Upper lobe of left lung (tissue), 4 donors: ENCODE measurements around the gene METTL18.

Experiments used
- EP300 ChIP-seq, 4 donors: sonication (generic); formaldehyde crosslinking; IDR thresholded peaks; one replicate each; pipeline ENCODE4 v1.5.1; 2017; ENCODE audit warnings: antibody characterized with exemption in 4 of 4, control low read depth in 2 of 4
- POLR2A ChIP-seq, 4 donors: fragments of 450-650 bp; IDR thresholded peaks; one replicate each; pipeline ENCODE4 v1.5.1; 2016 to 2017; ENCODE audit warnings: antibody characterized with exemption in 4 of 4, mild to moderate bottlenecking in 2 of 4
- POLR2AphosphoS5 ChIP-seq, 2 donors: sonication (generic); formaldehyde crosslinking; IDR thresholded peaks; one replicate each; pipeline ENCODE4 v1.5.1; 2017; ENCODE audit warnings: antibody characterized with exemption in 2 of 2
- TF ChIP-seq, protein P1 (sequence below), 6 experiments: fragments of 450-650 bp in 4 of 6; fragments of 200-600 bp in 2 of 6; sonication (generic) in 2 of 6; IDR thresholded peaks; one replicate each; pipeline ENCODE4 v1.5.1; 2016 to 2019; ENCODE audit warnings: antibody characterized with exemption in 6 of 6

DNA sequence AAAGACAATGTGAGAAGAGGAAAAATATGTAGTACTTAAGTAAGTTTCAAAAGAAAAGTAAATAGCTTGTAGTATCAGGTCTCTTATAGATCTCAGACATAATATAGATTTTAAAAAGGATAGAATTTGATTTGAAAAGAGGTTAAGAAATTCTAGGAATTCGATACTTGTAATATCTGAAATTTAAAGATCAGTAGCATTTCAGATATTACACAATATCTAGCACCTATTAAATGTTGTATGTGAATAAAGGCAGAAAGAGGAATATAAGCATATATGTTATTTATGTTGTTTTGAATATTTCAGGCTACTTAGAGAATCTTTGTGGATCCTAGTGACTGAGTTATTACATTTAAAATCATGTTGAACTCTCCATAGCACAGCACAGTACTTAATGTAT, 35.0 kb upstream of the METTL18 start:
- TF ChIP-seq, protein P1, sequence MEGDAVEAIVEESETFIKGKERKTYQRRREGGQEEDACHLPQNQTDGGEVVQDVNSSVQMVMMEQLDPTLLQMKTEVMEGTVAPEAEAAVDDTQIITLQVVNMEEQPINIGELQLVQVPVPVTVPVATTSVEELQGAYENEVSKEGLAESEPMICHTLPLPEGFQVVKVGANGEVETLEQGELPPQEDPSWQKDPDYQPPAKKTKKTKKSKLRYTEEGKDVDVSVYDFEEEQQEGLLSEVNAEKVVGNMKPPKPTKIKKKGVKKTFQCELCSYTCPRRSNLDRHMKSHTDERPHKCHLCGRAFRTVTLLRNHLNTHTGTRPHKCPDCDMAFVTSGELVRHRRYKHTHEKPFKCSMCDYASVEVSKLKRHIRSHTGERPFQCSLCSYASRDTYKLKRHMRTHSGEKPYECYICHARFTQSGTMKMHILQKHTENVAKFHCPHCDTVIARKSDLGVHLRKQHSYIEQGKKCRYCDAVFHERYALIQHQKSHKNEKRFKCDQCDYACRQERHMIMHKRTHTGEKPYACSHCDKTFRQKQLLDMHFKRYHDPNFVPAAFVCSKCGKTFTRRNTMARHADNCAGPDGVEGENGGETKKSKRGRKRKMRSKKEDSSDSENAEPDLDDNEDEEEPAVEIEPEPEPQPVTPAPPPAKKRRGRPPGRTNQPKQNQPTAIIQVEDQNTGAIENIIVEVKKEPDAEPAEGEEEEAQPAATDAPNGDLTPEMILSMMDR (IDR thresholded peaks at IDR 0.05) = no peak
- TF ChIP-seq POLR2A (IDR thresholded peaks at IDR 0.05) = no peak
- TF ChIP-seq POLR2AphosphoS5 (IDR thresholded peaks at IDR 0.05) = no peak
- no peak for TF ChIP-seq EP300 (IDR thresholded peaks at IDR 0.05)
